G401.6 (cell line): ENCODE results near the gene MAGOH.
"Not testable (repeated sequence)": the region's sequence is repeated elsewhere in the genome, so short reads cannot be mapped to it uniquely, and the experiment has no call there.

Experiments
- FAIRE-seq: peaks from 2 replicates; lab custom pipeline; 2012; peaks lifted over from hg19 to GRCh38; lab: Jason Lieb, UNC

The MAGOH gene

DNA sequence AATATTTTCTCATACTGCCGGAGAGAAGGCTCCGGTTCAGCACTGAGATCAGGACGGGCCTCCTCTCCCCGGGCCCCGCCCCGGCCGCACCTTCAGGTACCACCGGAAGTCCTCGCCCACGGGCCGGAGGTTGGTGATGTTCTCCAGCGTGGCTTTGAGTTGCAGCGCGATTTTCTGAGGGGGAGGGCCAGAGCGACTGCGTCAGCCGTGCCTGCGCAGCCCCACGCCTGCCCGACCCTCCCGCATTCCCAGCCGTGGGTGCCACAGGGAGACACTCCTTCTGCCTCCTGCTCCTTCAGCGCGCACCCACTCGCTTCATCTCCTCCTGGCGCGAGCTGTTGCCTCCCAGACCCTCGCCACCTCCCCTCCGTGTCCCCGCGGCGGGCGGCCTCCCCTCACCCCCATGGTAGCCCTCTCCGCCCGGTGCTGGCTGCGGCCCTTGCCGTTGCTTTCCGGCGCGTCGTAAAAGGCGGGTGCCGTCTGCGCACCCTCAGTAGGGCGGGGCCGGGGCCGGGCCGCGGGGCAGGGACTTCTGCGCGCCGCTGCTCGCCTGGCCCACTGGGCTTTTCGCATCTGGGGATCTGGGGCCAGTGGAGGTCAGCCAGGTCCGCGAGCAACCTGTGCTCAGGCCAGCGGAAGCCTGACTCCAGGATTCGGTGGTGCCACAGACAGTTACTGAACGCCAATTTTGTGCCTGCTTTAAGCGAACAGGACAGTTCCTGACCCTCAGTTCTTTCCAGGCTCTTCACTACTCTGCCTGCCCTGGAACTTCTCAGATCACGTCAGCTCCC is 18.0 kb downstream of the MAGOH start, which contains the start of gene CZIB:
TSS of gene CZIB (minus strand) at position 464 of the 791 bp plus-strand sequence. CDS start at position 405, 59 bp downstream.
- FAIRE-seq, result peak; percentile 82

DNA sequence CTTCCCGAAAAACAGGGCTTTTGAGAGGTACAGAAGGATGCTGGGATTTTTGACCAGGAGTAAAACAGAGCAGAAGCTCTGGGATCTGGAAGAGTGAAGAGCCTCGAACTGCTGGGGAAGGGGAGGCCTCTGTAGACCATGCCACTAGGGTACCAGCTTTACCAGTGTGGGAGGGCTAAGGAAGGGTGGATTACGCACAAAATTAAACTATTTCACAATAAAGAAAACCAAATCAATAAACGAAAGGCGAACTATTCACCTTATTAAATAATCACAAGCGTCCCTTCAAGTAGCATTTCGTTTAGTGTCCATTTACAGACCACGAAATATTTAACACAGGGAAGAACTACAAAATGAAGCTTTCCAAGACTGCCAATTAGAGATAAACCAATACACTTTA is 18.6 kb downstream of the MAGOH start:
- FAIRE-seq, result no peak

- FAIRE-seq, result no peak
These were observed 20.1 kb downstream of the MAGOH start for GRCh38 chr1:53218201-53218600.

DNA sequence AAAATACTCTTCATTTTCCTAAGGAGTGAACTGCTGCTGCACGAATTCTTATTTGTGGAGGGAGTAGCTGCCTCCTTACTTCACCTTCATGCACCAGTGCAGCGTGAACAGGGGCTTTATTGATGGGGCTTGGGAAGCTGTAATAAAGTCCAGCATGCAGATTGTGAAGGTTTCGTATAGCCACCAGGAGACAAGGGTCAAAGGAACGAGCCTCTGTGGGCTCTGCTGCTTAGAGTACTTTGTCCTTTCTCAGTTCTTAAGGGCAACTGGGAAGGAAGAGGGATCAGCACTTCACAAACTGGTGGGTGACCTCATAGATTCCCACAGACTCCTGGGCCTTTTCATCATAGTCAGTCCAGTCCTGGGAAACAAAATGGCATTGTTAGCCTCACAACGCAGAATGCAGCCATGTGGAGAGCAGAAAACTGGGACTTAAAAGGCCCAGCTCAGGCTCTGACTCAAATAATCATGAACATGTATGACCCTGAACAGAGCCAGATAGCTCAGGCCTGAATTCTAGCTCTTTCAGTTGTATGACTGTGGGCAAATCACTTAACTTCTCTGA is 23.9 kb downstream of the MAGOH start:
- no peak for FAIRE-seq

DNA sequence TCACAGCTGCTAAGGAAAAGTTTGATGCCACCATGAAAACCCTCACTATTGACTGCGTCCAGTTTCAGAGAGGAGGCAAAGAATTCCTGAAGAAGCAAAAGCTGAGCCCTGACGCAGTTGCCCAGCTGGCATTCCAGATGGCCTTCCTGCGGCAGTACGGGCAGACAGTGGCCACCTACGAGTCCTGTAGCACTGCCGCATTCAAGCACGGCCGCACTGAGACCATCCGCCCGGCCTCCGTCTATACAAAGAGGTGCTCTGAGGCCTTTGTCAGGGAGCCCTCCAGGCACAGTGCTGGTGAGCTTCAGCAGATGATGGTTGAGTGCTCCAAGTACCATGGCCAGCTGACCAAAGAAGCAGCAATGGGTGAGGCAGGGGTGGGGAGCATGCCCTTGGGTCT is 27.4 kb downstream of the MAGOH start:
- FAIRE-seq, result no peak

GRCh38 chr1:53210352-53210751 is 28.0 kb downstream of the MAGOH start:
- FAIRE-seq, result no peak

GRCh38 chr1:53207726-53208125 is 30.6 kb downstream of the MAGOH start:
- no peak for FAIRE-seq

- no peak for FAIRE-seq
These were observed 31.5 kb downstream of the MAGOH start for GRCh38 chr1:53206735-53207379.

GRCh38 chr1:53206083-53206685 is 32.1 kb downstream of the MAGOH start:
- FAIRE-seq, result not testable (repeated sequence)

GRCh38 chr1:53205496-53205895 is 32.8 kb downstream of the MAGOH start:
- FAIRE-seq, result not testable (repeated sequence)

DNA sequence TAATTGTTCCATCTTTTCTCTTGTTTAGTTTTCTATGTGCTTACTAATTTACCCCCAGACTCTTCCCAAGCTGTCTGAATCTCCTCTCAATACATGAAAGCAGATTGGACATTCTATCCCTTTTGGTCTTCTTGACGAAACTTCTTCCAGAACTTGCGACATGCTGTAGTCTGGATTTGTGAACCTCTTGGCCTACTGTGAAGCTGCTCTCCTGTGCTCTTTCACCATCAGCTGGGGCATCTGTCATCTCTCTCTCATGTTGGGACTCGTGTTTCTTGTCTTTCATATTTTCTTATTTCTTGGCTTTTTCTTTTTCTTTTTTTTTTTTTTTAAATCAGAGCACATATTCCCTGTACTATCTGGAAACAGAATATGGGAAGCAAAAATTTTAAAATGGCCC is 34.9 kb downstream of the MAGOH start:
- no peak for FAIRE-seq

- no peak for FAIRE-seq
These were observed 40.1 kb downstream of the MAGOH start for GRCh38 chr1:53198241-53198651.

GRCh38 chr1:53197291-53198200 is 40.8 kb downstream of the MAGOH start:
- no peak for FAIRE-seq

- peak; percentile 90 for FAIRE-seq
These were observed 41.6 kb downstream of the MAGOH start, which contains the start of gene CPT2 for GRCh38 chr1:53196485-53197290. TSS of gene CPT2 (plus strand) at chr1:53196824. CDS start at chr1:53196944, 120 bp downstream.

- no peak for FAIRE-seq
These were observed 42.3 kb downstream of the MAGOH start for GRCh38 chr1:53196017-53196484.

- no peak for FAIRE-seq
These were observed 42.9 kb downstream of the MAGOH start for GRCh38 chr1:53195246-53196016.

DNA sequence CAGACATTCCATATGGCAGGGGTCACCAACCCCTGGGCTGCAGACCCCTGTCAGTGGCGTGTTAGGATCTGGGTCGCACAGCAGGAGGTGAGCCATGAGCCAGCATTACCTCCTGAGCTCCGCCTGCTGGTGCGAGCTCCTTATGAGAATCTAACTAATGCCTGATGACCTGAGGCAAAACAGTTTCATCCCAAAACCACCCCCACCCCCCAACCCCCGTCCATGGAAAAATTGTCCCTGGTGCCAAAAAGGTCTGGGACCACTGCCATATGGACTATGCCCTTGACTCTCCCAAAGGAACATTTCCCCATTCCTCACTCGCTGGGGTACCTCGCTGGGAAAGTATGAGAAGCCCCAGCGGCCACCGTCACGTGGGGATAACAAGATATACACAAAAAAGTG is 48.1 kb downstream of the MAGOH start:
- no peak for FAIRE-seq

DNA sequence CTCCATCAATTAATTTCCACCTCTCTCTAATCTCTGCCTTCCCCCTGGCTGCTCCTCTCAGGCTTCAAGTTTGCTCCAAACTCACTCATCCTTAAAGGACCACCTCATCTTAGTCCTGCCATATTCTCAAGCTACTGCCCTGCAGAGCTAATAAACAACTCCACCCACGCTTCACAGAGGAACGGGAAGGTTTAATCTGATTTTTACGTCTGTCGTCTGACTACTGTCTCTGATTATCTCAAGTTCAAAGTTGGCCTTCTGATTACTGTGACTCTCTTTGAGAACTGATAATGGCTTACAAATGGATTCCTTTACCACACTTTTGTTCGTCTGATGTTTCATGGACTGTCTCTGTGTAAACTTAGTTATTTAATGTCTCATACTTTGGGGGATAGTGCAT is 49.3 kb downstream of the MAGOH start:
- FAIRE-seq, result no peak

DNA sequence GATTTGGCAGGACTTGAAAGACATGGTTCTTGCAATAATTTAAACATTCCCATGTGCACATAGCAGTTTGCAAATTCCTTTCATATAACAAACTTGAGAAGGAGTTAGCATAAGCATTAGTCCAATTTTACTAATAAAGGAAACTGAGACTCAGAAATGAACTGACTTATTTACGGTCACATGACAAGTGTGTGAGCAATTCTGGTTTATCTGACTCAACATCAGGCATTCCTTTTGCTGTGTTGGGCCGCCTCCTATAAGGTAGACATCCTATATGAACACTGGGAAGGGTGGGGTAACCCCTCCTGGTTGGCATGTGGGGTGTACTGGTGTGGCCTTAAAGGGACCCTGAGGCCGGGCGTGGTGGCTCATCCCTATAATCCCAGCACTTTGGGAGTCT is 50.2 kb downstream of the MAGOH start:
- FAIRE-seq, result no peak

DNA sequence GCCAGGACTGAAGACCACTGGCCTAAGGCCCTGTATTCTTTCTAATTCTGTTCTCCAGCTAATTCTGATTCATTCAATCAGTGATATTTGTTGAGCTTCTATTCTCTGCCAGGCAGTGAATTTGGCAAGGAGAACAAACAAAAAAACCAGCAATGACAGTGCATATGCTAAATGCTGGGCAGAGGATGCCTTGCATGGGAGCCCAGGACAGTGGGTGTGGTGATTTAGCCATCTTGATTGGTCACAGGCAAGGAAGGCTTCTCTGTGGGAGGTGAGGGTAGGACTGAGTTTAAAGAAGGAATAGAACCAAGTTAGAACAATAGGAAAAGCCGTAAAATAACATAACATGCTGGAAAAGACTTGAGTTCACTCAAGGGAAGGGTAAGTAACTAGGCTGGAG is 50.9 kb downstream of the MAGOH start:
- FAIRE-seq, result no peak
